Colonic mucosa (tissue), 4 donors: ENCODE measurements around the gene SPESP1. TPM values are rescaled to one million over a fixed set of nuclear protein-coding genes. Genes with fewer than 3 reads are reported as not detected.

Experiments
- DNase-seq: peaks from one replicate; pipeline ENCODE4 v3.0.0-alpha.2; 2020
- H3K27ac ChIP-seq: fragments of 200-600 bp; one replicate; pipeline ENCODE4 v1.8.0; 2021
- H3K27me3 ChIP-seq: fragments of 200-600 bp; one replicate; pipeline ENCODE4 v1.8.0; 2021
- H3K36me3 ChIP-seq: fragments of 200-600 bp; one replicate; pipeline ENCODE4 v1.8.0; 2021
- H3K4me1 ChIP-seq: fragments of 200-600 bp; one replicate; pipeline ENCODE4 v1.8.0; 2021; ENCODE audit warnings: mild to moderate bottlenecking
- H3K4me3 ChIP-seq: fragments of 200-600 bp; one replicate; pipeline ENCODE4 v1.8.0; 2021
- H3K9ac ChIP-seq, 2 donors: one replicate each; pipeline ENCODE4 v1.7.0; 2013; ENCODE audit warnings: control low read depth in 2 of 2, low read depth in 2 of 2, low read length in 2 of 2
- H3K9me3 ChIP-seq: fragments of 200-600 bp; one replicate; pipeline ENCODE4 v1.8.0; 2021
- intact Hi-C: fragments of 100-400 bp; cut with DNase I; formaldehyde crosslinking; loops from one replicate; pipeline ENCODE4 v1.14.1; 2022
- total RNA-seq, 2 donors: library from RNA; stranded (reverse); fragmentation: NEBNext Ultra II Directional in 1 of 2; extraction: Animal tissue kit (Norgen Biotek cat#: 25700) in 1 of 2; gene quantifications; one replicate each; pipeline ENCODE4 v1.2.1, GENCODE V29; 2021
- TF ChIP-seq, protein P1 (sequence below): fragments of 200-600 bp; IDR thresholded peaks from one replicate; pipeline ENCODE4 v1.8.0; 2022; ENCODE audit warnings: antibody characterized with exemption, mild to moderate bottlenecking
- donor health status: healthy.
- donor health status: DM: no; HTN: no; CAD: no.
- donor health status: DM: no; HTN: no; CAD: no.

SPESP1 gene
- total RNA-seq, 2 donors from 2014 or later: 4.2 to 5.9 TPM

DNA sequence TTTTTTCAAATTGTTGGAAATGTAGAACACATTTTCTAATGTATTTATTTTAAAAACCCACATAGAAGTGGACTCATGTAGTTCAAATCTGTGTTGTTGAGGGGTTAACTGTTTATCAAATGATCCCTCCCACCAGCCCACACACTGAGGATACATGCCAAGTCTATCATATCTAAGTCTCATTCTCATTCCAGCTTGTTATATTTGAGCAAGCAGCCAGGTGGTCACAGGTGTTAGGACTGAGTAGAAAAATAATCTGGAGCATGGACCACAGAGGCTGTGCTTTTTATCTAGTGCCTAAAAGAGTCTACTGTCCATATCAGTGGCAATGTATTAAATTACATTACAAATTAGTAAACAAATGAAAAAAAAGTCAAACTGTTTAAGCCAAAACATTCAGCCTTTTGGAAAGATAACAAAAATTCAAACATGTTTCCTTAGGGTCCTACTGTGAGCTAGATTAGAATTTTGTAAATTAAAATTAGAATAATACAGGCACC lies 20.7 kb upstream of the SPESP1 start:
- Histone ChIP-seq H3K27ac (no peak overlapping the region), H3K9ac (no peak overlapping the region), H3K4me1 (no peaks in the 10 kb centered on the region), H3K27me3 (no peaks in the 10 kb centered on the region), H3K4me3 (no peak overlapping the region), H3K9me3 (no peaks in the 10 kb centered on the region), H3K36me3 (no peaks in the 10 kb centered on the region)
- DNase-seq: no peak
- intact Hi-C loops: no loop called here
- TF ChIP-seq, protein P1, sequence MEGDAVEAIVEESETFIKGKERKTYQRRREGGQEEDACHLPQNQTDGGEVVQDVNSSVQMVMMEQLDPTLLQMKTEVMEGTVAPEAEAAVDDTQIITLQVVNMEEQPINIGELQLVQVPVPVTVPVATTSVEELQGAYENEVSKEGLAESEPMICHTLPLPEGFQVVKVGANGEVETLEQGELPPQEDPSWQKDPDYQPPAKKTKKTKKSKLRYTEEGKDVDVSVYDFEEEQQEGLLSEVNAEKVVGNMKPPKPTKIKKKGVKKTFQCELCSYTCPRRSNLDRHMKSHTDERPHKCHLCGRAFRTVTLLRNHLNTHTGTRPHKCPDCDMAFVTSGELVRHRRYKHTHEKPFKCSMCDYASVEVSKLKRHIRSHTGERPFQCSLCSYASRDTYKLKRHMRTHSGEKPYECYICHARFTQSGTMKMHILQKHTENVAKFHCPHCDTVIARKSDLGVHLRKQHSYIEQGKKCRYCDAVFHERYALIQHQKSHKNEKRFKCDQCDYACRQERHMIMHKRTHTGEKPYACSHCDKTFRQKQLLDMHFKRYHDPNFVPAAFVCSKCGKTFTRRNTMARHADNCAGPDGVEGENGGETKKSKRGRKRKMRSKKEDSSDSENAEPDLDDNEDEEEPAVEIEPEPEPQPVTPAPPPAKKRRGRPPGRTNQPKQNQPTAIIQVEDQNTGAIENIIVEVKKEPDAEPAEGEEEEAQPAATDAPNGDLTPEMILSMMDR: no peak

DNA sequence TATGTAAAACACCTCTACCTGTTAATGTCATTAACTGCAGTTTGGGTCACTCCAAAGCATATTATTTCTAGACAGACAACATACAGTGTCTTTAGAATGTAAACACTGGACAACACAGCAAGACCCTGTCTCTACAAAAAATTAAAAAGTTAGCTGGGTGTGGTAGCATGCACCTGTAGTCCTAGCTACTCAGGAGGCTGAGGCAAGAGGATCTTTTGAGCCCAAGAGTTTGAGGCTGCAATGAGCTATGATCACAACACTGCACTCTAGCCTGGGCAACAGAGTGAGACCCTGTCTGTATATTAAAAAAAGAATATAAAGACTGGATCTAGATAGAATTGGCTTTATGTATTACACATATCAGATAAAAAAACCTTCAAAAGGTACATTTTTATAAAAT lies 20.0 kb upstream of the SPESP1 start:
- no peaks in the 10 kb centered on the region for H3K4me1 ChIP-seq
- no peak overlapping the region for H3K4me3 ChIP-seq
- no peaks in the 10 kb centered on the region for H3K27me3 ChIP-seq
- H3K27ac ChIP-seq: no peak overlapping the region
- no peak for DNase-seq
- H3K36me3 ChIP-seq: no peaks in the 10 kb centered on the region
- TF ChIP-seq, protein P1: no peak
- intact Hi-C loops: no loop called here
- H3K9ac ChIP-seq: no peak overlapping the region
- no peaks in the 10 kb centered on the region for H3K9me3 ChIP-seq

DNA sequence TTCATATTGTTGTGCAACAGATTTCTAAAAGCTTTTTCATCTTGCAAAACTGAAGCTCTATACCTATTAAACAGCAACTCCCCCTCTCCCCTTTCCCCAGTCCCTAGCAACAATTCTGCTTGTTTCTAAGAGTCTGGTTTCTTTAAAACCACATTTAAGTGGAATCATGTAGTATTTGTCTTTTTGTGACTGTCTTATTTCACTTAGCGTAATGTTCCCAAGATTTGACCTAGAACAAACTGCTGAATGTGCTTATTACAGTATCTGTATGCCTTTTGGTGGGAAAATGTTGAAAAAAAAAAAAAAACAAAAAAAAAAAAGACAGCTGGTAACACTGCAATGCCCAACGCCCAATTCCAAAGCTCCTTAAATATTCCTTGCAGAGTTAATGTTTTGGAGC lies 19.5 kb upstream of the SPESP1 start:
- no peak overlapping the region for H3K9ac ChIP-seq
- intact Hi-C loops: no loop called here
- TF ChIP-seq, protein P1: no peak
- H3K36me3 ChIP-seq: no peaks in the 10 kb centered on the region
- no peaks in the 10 kb centered on the region for H3K4me1 ChIP-seq
- DNase-seq: no peak
- H3K27me3 ChIP-seq: no peaks in the 10 kb centered on the region
- H3K27ac ChIP-seq: no peak overlapping the region
- no peak overlapping the region for H3K4me3 ChIP-seq
- no peaks in the 10 kb centered on the region for H3K9me3 ChIP-seq

DNA sequence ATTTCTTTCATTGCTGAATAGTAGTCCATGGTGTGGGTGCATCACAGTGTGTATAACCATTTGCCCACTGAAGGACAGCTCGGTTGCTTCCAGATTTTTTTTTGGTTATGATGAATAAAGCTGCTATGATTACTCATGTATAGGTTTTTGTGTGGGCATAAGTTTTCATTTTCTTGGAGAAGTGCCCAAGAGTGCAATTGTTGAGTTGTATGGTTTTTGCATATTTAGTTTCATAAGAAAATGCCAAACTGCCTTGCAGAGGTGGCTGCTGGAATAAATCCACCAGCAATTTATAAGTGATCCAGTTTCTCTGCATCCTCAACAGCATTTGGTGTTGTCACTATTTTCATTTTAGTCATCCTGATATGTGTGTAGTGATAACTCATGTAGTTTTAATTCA lies 8.4 kb upstream of the SPESP1 start:
- Histone ChIP-seq H3K9ac (no peak overlapping the region), H3K36me3 (no peaks in the 10 kb centered on the region), H3K27ac (no peak overlapping the region), H3K9me3 (no peaks in the 10 kb centered on the region), H3K4me1 (no peaks in the 10 kb centered on the region), H3K27me3 (no peaks in the 10 kb centered on the region), H3K4me3 (no peak overlapping the region)
- intact Hi-C loops: loop anchor here (5.0 kb wide), 1 partner anchor 370 kb away; no protein-coding TSS in a partner anchor
- DNase-seq: no peak
- TF ChIP-seq, protein P1: no peak

DNA sequence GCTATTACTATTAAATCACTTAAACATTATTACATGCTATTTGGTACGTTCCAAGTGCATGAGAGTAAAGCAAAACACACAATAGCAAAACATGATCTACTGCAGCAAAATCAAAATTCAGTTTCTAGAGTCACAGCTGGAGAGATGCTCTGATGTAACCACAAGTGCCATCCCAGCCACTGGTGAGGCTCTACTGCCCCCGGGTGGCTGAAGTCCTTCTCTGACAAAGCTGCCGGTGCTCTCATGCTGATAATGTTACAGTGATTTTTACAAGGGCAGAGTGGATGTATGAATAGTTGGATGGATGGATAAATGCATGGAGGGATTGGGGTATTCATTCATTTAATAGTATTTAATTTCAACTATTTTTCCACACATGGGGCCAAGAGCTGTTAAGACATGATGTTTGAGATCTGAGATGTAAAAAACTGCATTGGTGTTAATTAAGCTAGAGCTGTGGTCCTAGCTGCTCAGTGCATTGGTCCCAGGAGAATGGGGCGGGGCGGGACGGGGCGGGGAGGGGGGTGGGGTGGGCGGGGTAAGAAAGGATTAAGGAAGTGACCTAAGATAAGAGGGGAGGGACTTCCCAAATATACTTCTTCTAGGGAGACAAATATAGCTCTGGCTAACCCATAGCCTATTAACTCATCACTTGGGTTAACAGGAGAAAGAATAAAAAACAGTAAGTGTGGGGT lies 5.3 kb upstream of the SPESP1 start:
- Histone ChIP-seq H3K4me3 (no peak overlapping the region), H3K27ac (no peak overlapping the region), H3K27me3 (no peaks in the 10 kb centered on the region), H3K36me3 (no peaks in the 10 kb centered on the region), H3K4me1 (no peaks in the 10 kb centered on the region), H3K9me3 (no peaks in the 10 kb centered on the region), H3K9ac (no peak overlapping the region)
- TF ChIP-seq, protein P1: peak; percentile 69
- intact Hi-C loops: loop anchor here (5.0 kb wide), 1 partner anchor 373 kb away; no protein-coding TSS in a partner anchor
- DNase-seq: peak; percentile 65
